ENCODE results near the gene EFNA2.

EFNA2 gene

DNA sequence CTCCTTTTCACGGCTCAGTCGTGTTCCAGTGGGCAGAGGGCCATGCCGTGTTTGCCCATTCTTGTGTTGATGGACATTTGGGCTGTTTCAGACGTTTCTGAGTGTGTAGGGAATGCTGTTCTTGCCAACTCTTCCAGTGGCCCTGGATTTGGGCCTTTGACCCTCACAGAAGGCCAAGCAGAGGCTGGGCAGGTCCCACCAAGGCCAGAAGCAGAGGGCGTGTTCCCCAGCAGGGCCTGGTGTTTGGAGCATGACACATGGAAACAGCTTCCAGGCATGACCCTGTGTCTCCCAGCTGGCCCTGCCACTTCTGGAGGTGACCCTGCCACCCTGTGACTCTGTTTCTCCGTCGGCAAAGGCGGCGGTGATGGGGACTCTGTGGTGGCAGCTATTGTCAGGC, 35.9 kb downstream of the EFNA2 start:
- Histone ChIP-seq H3K4me1 (ENCODE audit: insufficient read depth, low read length, poor library complexity, severe bottlenecking) (no peaks in the 10 kb centered on the region), H4K20me1 (ENCODE audit: insufficient read depth, low read length, poor library complexity, severe bottlenecking) (no peaks in the 10 kb centered on the region), H3K9me3 (ENCODE audit: insufficient read depth, low read depth, low read length) (no peaks in the 10 kb centered on the region), H3K9me2 (replicated peaks; ENCODE audit: low read depth, low read length) (no peaks in the 10 kb centered on the region), H3K4me2 (ENCODE audit: low read depth, low read length, poor library complexity, severe bottlenecking) (no peak overlapping the region), H3F3A (ENCODE audit: low read depth) (no peaks in the 10 kb centered on the region), H3K79me2 (ENCODE audit: insufficient read depth, low read length) (no peaks in the 10 kb centered on the region), H3K9ac (ENCODE audit: low read depth, low read length, poor library complexity, severe bottlenecking) (no peak overlapping the region), H3K27me3 (ENCODE audit: insufficient read depth, low read length, poor library complexity, severe bottlenecking) (no peaks in the 10 kb centered on the region), H3K4me3 (ENCODE audit: low read length, poor library complexity, severe bottlenecking) (no peak overlapping the region), H2AFZ (ENCODE audit: low read length) (no peak overlapping the region), H3K36me3 (ENCODE audit: insufficient read depth, low read length) (no peaks in the 10 kb centered on the region)
- no peak for TF ChIP-seq EZH2phosphoT487 (IDR thresholded peaks at IDR 0.05; ENCODE audit: borderline replicate concordance)
- TF ChIP-seq, protein P1, sequence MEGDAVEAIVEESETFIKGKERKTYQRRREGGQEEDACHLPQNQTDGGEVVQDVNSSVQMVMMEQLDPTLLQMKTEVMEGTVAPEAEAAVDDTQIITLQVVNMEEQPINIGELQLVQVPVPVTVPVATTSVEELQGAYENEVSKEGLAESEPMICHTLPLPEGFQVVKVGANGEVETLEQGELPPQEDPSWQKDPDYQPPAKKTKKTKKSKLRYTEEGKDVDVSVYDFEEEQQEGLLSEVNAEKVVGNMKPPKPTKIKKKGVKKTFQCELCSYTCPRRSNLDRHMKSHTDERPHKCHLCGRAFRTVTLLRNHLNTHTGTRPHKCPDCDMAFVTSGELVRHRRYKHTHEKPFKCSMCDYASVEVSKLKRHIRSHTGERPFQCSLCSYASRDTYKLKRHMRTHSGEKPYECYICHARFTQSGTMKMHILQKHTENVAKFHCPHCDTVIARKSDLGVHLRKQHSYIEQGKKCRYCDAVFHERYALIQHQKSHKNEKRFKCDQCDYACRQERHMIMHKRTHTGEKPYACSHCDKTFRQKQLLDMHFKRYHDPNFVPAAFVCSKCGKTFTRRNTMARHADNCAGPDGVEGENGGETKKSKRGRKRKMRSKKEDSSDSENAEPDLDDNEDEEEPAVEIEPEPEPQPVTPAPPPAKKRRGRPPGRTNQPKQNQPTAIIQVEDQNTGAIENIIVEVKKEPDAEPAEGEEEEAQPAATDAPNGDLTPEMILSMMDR (conservative IDR thresholded peaks at IDR 0.05; ENCODE audit: low read length), result no peak

DNA sequence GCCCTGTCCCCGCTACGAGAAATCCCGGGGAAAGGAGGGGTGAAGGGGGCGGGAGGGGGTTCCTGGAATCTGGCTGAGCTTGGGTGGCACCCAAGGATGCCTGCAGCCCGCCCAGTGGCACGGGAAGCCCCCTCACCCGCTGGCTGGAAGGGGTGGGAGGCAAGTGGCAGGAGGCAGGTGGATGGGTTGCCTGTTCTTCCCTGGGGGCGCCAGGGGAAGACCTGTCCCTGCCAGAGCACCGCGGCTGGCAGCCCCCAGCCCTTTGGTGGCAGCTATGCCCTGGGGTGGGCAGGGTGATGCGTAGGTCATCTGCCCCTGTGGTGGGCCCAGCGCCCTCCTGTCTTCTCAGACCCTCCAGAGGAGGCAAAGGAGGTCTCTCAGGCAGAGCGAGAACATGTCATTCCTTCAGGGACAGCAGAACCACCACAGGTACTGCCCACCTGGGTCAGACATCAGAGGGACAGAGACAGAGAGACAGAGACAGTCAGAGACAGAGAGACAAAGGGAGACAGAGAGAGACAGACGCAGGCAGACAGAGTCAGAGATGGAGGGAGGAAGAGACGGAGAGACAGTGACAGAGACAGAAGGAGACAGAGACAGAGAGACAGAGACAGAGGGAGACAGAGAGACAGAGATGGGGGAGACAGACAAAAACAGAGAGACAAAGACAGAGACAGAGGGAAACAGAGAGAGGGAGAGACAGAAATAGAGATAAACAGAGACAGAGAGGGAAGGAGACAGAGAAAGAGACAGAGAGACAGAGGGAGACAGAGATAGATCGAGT, 36.7 kb downstream of the EFNA2 start:
- no peaks in the 10 kb centered on the region for H3K79me2 ChIP-seq (ENCODE audit: insufficient read depth, low read length)

DNA sequence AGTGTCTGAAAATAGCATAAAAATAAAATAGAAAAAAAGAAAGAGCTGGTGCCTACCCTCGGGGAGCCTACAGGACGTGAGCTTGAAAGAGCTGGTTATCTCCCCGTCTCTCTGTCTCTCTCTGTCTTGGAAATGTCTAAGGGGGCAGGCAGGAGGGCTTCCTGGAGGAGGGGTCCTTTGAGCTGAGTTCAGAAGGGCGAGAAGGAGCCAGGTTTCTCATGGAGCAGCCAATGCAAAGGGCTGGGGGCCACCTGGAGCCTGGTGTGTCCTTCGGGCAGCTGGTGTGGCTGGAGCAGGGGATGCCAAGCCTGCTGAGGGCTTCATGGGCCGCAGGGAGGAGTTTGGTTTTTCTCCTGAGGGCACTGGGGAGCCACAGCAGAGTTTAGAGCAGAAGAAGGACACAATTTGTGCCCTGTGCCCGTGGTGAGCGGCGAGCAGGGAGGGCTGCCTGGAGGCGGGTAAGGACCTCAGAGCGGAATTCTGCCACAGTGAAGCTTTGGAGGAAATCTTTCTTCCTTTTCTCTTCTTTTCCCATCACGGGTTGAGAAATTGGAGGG, 38.7 kb downstream of the EFNA2 start:
- no peaks in the 10 kb centered on the region for H3K4me1 ChIP-seq (ENCODE audit: insufficient read depth, low read length, poor library complexity, severe bottlenecking)
- H3K4me2 ChIP-seq (ENCODE audit: low read depth, low read length, poor library complexity, severe bottlenecking), result no peak overlapping the region
- H4K20me1 ChIP-seq (ENCODE audit: insufficient read depth, low read length, poor library complexity, severe bottlenecking), result no peaks in the 10 kb centered on the region
- no peak for TF ChIP-seq EZH2phosphoT487 (IDR thresholded peaks at IDR 0.05; ENCODE audit: borderline replicate concordance)
- H3K4me3 ChIP-seq (ENCODE audit: low read length, poor library complexity, severe bottlenecking), result no peak overlapping the region
- H3K27me3 ChIP-seq (ENCODE audit: insufficient read depth, low read length, poor library complexity, severe bottlenecking), result no peaks in the 10 kb centered on the region
- no peaks in the 10 kb centered on the region for H3K36me3 ChIP-seq (ENCODE audit: insufficient read depth, low read length)
- H3K79me2 ChIP-seq (ENCODE audit: insufficient read depth, low read length), result no peaks in the 10 kb centered on the region
- H3K9ac ChIP-seq (ENCODE audit: low read depth, low read length, poor library complexity, severe bottlenecking), result no peak overlapping the region
- H2AFZ ChIP-seq (ENCODE audit: low read length), result no peak overlapping the region
- H3K9me2 ChIP-seq (replicated peaks; ENCODE audit: low read depth, low read length), result no peaks in the 10 kb centered on the region
- no peaks in the 10 kb centered on the region for H3F3A ChIP-seq (ENCODE audit: low read depth)
- H3K9me3 ChIP-seq (ENCODE audit: insufficient read depth, low read depth, low read length), result no peaks in the 10 kb centered on the region

More for the DNA sequence above, 36.7 kb downstream of the EFNA2 start:
- H3K4me2 ChIP-seq (ENCODE audit: low read depth, low read length, poor library complexity, severe bottlenecking), result no peak overlapping the region
- H3K27me3 ChIP-seq (ENCODE audit: insufficient read depth, low read length, poor library complexity, severe bottlenecking), result no peaks in the 10 kb centered on the region
- H3K9me2 ChIP-seq (replicated peaks; ENCODE audit: low read depth, low read length), result no peaks in the 10 kb centered on the region
- H3K4me1 ChIP-seq (ENCODE audit: insufficient read depth, low read length, poor library complexity, severe bottlenecking), result no peaks in the 10 kb centered on the region
- no peak overlapping the region for H3K4me3 ChIP-seq (ENCODE audit: low read length, poor library complexity, severe bottlenecking)
- H3K9ac ChIP-seq (ENCODE audit: low read depth, low read length, poor library complexity, severe bottlenecking), result no peak overlapping the region
- no peaks in the 10 kb centered on the region for H3F3A ChIP-seq (ENCODE audit: low read depth)
- H2AFZ ChIP-seq (ENCODE audit: low read length), result no peak overlapping the region
- H3K36me3 ChIP-seq (ENCODE audit: insufficient read depth, low read length), result no peaks in the 10 kb centered on the region
- no peaks in the 10 kb centered on the region for H4K20me1 ChIP-seq (ENCODE audit: insufficient read depth, low read length, poor library complexity, severe bottlenecking)
- TF ChIP-seq, protein P1 (conservative IDR thresholded peaks at IDR 0.05; ENCODE audit: low read length), result no peak
- TF ChIP-seq EZH2phosphoT487 (IDR thresholded peaks at IDR 0.05; ENCODE audit: borderline replicate concordance), result no peak
- H3K9me3 ChIP-seq (ENCODE audit: insufficient read depth, low read depth, low read length), result no peaks in the 10 kb centered on the region
